A549 (cell line): ENCODE measurements around the gene UMODL1.

ENCODE experiments used
- CEBPB ChIP-seq, 2 experiments: fragments of >200 bp in 1 of 2; sonication (Bioruptor Twin) in 1 of 2; formaldehyde crosslinking in 1 of 2; IDR thresholded peaks; 2 replicates each; pipeline ENCODE4 v1.6.1; 2012 to 2016
- CHD2 ChIP-seq: fragments of 150-350 bp; IDR thresholded peaks from 2 replicates; pipeline ENCODE4 v1.6.1; 2014; ENCODE audit warnings: low read length; ENCODE audit not compliant: partially characterized antibody
- CTCF ChIP-seq: fragments of >200 bp; sonication (Bioruptor Twin); formaldehyde crosslinking; IDR thresholded peaks from 3 replicates; pipeline ENCODE4 v1.5.1; 2016
- EHF ChIP-seq: fragments of 250-450 bp; sonication (Bioruptor Pico); IDR thresholded peaks from 2 replicates; pipeline ENCODE4 v1.5.0; 2020; ENCODE audit warnings: mild to moderate bottlenecking
- EP300 ChIP-seq, 2 experiments: fragments of >200 bp; sonication (Bioruptor Twin); formaldehyde crosslinking; IDR thresholded peaks; 2 replicates in 1 of 2; 3 replicates in 1 of 2; pipeline ENCODE4 v1.6.1; 2016 to 2017
- NR3C1 ChIP-seq: fragments of >200 bp; sonication (Bioruptor Twin); formaldehyde crosslinking; IDR thresholded peaks from 3 replicates; pipeline ENCODE4 v1.6.1; 2017
- RAD21 ChIP-seq, 2 experiments: fragments of >200 bp in 1 of 2; sonication (Bioruptor Twin) in 1 of 2; formaldehyde crosslinking in 1 of 2; IDR thresholded peaks in 1 of 2; conservative IDR thresholded peaks in 1 of 2; 2 replicates in 1 of 2; 3 replicates in 1 of 2; pipeline ENCODE4 v1.6.1; 2012 to 2018; ENCODE audit warnings: inconsistent platforms in 1 of 2
- RNF2 ChIP-seq: fragments of 200-600 bp; sonication (generic); IDR thresholded peaks from 2 replicates; pipeline ENCODE4 v1.6.1; 2016; ENCODE audit warnings: low read depth, mild to moderate bottlenecking, antibody characterized with exemption, moderate library complexity, borderline replicate concordance
- USF2 ChIP-seq: fragments of 450-650 bp; IDR thresholded peaks from 2 replicates; pipeline ENCODE4 v1.6.1; 2014; ENCODE audit warnings: antibody characterized with exemption

- no peak for TF ChIP-seq RNF2
- TF ChIP-seq CTCF, result no peak
- no peak for TF ChIP-seq NR3C1
- TF ChIP-seq CEBPB (IDR thresholded peaks at IDR 0.05), result no peak
- TF ChIP-seq CHD2, result no peak
- TF ChIP-seq USF2, result no peak
- no peak for TF ChIP-seq EHF (CRISPR knock-in tag)
- TF ChIP-seq EP300 (IDR thresholded peaks at IDR 0.05), result no peak
- TF ChIP-seq RAD21 (conservative IDR thresholded peaks at IDR 0.05 in 1 of 2, IDR thresholded peaks at IDR 0.05 in 1 of 2), result no peak
Observed at GRCh38 chr21:42037516-42037915, 33.6 kb upstream of the UMODL1 start.
